H1 (cell line): ENCODE results near the gene MRPL43. TPM values are rescaled to one million over a fixed set of nuclear protein-coding genes. Genes with fewer than 3 reads are reported as not detected.

Source experiments
- ATF2 ChIP-seq: IDR thresholded peaks from 2 replicates; pipeline ENCODE4 v1.6.1; 2012; ENCODE audit warnings: low read length, inconsistent platforms
- CHD7 ChIP-seq: fragments of 300-600 bp; sonication (generic); IDR thresholded peaks from 2 replicates; pipeline ENCODE4 v1.7.1; 2012; ENCODE audit warnings: low read length, moderate library complexity, mild to moderate bottlenecking, inconsistent platforms; ENCODE audit not compliant: insufficient replicate concordance
- polyA plus RNA-seq, 7 experiments: library from polyadenylated mRNA; depleted of rRNA in 3 of 7; stranded (reverse) in 5 of 7; unstranded in 2 of 7; fragments of >200 nt in 5 of 7; fragments of 200-250 nt in 2 of 7; gene quantifications; 1 replicate in 5 of 7; 2 replicates in 1 of 7; 4 replicates in 1 of 7; pipeline versions ENCODE4 v1.2.1 to v1.2.3, GENCODE V29; 2011 to 2013; ENCODE audit warnings: missing spikeins in 2 of 7, mixed read lengths in 2 of 7
- total RNA-seq: library from RNA; stranded (reverse); fragmentation: NEBNext Ultra II Directional; extraction: Animal tissue kit (Norgen Biotek cat#: 25700); gene quantifications from 2 replicates; pipeline ENCODE4 v1.2.1, GENCODE V29; 2021

The MRPL43 gene
- total and polyA plus RNA-seq, 2 of the 8 experiments (the other 6 are each of a cell fraction or from before 2014, with no cell fraction given), result 74.1 to 149 TPM

GRCh38 chr10:100970914-100971811 lies 16.1 kb downstream of the MRPL43 start (continued):
- TF ChIP-seq CHD7 (no peak), ATF2 (no peak)
